ENCODE measurements around the gene PGGT1B.

DNA sequence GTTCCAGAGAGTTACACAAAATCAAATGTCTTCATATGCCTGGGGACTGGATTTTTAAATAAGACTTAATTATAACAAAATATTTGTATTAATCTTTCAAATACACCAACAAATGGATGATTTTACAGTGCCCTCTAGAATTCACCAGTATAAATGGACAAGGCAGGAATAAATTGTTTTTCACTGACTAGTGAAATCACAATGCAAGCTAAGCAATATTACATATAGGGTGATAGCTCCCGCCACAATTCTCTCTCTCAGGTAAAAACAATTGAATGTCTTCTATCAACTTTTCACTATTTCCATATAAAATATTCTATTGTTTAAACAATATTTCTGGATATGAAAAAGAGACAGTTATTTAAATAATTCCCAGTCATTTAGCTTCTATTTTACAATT lies 41.8 kb upstream of the PGGT1B start:
- TF ChIP-seq, protein P1, sequence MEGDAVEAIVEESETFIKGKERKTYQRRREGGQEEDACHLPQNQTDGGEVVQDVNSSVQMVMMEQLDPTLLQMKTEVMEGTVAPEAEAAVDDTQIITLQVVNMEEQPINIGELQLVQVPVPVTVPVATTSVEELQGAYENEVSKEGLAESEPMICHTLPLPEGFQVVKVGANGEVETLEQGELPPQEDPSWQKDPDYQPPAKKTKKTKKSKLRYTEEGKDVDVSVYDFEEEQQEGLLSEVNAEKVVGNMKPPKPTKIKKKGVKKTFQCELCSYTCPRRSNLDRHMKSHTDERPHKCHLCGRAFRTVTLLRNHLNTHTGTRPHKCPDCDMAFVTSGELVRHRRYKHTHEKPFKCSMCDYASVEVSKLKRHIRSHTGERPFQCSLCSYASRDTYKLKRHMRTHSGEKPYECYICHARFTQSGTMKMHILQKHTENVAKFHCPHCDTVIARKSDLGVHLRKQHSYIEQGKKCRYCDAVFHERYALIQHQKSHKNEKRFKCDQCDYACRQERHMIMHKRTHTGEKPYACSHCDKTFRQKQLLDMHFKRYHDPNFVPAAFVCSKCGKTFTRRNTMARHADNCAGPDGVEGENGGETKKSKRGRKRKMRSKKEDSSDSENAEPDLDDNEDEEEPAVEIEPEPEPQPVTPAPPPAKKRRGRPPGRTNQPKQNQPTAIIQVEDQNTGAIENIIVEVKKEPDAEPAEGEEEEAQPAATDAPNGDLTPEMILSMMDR (IDR thresholded peaks at IDR 0.05; ENCODE audit: insufficient read depth, low read depth, low read length) = no peak
- TF ChIP-seq EZH2 (IDR thresholded peaks at IDR 0.05; ENCODE audit: insufficient read depth, low read length) = no peak
